HepG2 (cell line): Measurements from ENCODE around the gene SPNS2. TPM values are rescaled to one million over a fixed set of nuclear protein-coding genes. Genes with fewer than 3 reads are reported as not detected.

Experiments
- HHEX ChIP-seq: IDR thresholded peaks from 2 replicates; pipeline ENCODE4 v1.6.1; 2016; ENCODE audit warnings: control low read depth
- HINFP ChIP-seq: sonication (generic); formaldehyde crosslinking; IDR thresholded peaks from 2 replicates; pipeline ENCODE4 v1.4.0; 2020; ENCODE audit warnings: low read depth, mild to moderate bottlenecking, missing genetic modification reagents
- PHF20 ChIP-seq: sonication (generic); formaldehyde crosslinking; IDR thresholded peaks from 2 replicates; pipeline ENCODE4 v1.5.0; 2020; ENCODE audit warnings: mild to moderate bottlenecking, missing genetic modification reagents
- RARA ChIP-seq: IDR thresholded peaks from 2 replicates; pipeline ENCODE4 v1.6.1; 2016; ENCODE audit warnings: missing genetic modification reagents, missing compliant biosample characterization
- SAP130 ChIP-seq: IDR thresholded peaks from 2 replicates; pipeline ENCODE4 v1.6.1; 2016; ENCODE audit warnings: low read depth
- TEAD2 ChIP-seq: sonication (generic); formaldehyde crosslinking; IDR thresholded peaks from 2 replicates; pipeline ENCODE4 v1.9.0; 2021; ENCODE audit warnings: missing genetic modification reagents
- ZBTB20 ChIP-seq: sonication (generic); formaldehyde crosslinking; IDR thresholded peaks from 2 replicates; pipeline ENCODE4 v1.8.1; 2023; ENCODE audit warnings: missing genetic modification reagents, low read depth, mild to moderate bottlenecking, borderline replicate concordance
- ZNF407 ChIP-seq: sonication (generic); formaldehyde crosslinking; IDR thresholded peaks from one replicate; pipeline ENCODE4 v1.5.1; 2020; ENCODE audit warnings: mild to moderate bottlenecking, missing genetic modification reagents; ENCODE audit errors: not compliant biosample characterization
- ZNF441 ChIP-seq: sonication (generic); formaldehyde crosslinking; IDR thresholded peaks from 2 replicates; pipeline ENCODE4 v1.7.0; 2021; ENCODE audit warnings: missing genetic modification reagents, borderline replicate concordance
- ZNF556 ChIP-seq: sonication (generic); formaldehyde crosslinking; IDR thresholded peaks from 2 replicates; pipeline ENCODE4 v1.4.0; 2020; ENCODE audit warnings: mild to moderate bottlenecking, missing genetic modification reagents, borderline replicate concordance
- polyA plus RNA-seq, 8 experiments: library from polyadenylated mRNA; depleted of rRNA in 3 of 8; stranded (reverse) in 7 of 8; unstranded in 1 of 8; fragments of >200 nt; fragmentation: Illumina TruSeq in 4 of 8; extraction: Trizol in 4 of 8; gene quantifications; 2 replicates each; pipeline versions ENCODE4 v1.2.1 to v1.2.3, GENCODE V29; 2011 to 2016; ENCODE audit warnings: low read depth in 4 of 8, missing spikeins in 1 of 8, mixed read lengths in 1 of 8; ENCODE audit not compliant: insufficient read depth in 1 of 8
- total RNA-seq, 5 experiments: library from RNA; depleted of rRNA; stranded (reverse); fragments of >200 nt; fragmentation: Illumina TruSeq; extraction: Trizol; gene quantifications; 2 replicates each; pipeline ENCODE4 v1.2.3, GENCODE V29; 2016; ENCODE audit warnings: low read depth in 1 of 5
- TF ChIP-seq, protein P1 (sequence below): sonication (generic); formaldehyde crosslinking; IDR thresholded peaks from 2 replicates; pipeline ENCODE4 v1.5.1; 2020; ENCODE audit warnings: mild to moderate bottlenecking, missing genetic modification reagents, moderate library complexity
- TF ChIP-seq, protein P2 (sequence below): sonication (generic); formaldehyde crosslinking; IDR thresholded peaks from 2 replicates; pipeline ENCODE4 v1.9.0; 2022; ENCODE audit warnings: missing genetic modification reagents, mild to moderate bottlenecking, borderline replicate concordance
- TF ChIP-seq, protein P3 (sequence below): IDR thresholded peaks from 2 replicates; pipeline ENCODE4 v1.6.1; 2016

Gene SPNS2
- total and polyA plus RNA-seq, 2 of the 13 experiments (the other 11 are each of a cell fraction or from before 2014, with no cell fraction given) = 0.01 TPM; not detected in 1

GRCh38 chr17:4554997-4555799, 56.5 kb downstream of the SPNS2 start, which contains the start of gene MYBBP1A (continued):
- TF ChIP-seq, protein P1, sequence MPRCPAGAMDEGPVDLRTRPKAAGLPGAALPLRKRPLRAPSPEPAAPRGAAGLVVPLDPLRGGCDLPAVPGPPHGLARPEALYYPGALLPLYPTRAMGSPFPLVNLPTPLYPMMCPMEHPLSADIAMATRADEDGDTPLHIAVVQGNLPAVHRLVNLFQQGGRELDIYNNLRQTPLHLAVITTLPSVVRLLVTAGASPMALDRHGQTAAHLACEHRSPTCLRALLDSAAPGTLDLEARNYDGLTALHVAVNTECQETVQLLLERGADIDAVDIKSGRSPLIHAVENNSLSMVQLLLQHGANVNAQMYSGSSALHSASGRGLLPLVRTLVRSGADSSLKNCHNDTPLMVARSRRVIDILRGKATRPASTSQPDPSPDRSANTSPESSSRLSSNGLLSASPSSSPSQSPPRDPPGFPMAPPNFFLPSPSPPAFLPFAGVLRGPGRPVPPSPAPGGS (CRISPR knock-in tag) = peak; percentile 52; the same call in 1 of the 2 replicates
- TF ChIP-seq HINFP (CRISPR knock-in tag) (no peak), PHF20 (CRISPR knock-in tag) (peak; percentile 88), HHEX (CRISPR knock-in tag) (no peak), ZNF407 (CRISPR knock-in tag) (peak; percentile 77), ZNF556 (CRISPR knock-in tag) (peak; percentile 65; the same call in 1 of the 2 replicates), ZNF441 (CRISPR knock-in tag) (peak; percentile 67), TEAD2 (no peak), RARA (CRISPR knock-in tag) (no peak), ZBTB20 (CRISPR knock-in tag) (peak; percentile 47; the same call in 1 of the 2 replicates), SAP130 (CRISPR knock-in tag) (peak; percentile 99)
- TF ChIP-seq, protein P2, sequence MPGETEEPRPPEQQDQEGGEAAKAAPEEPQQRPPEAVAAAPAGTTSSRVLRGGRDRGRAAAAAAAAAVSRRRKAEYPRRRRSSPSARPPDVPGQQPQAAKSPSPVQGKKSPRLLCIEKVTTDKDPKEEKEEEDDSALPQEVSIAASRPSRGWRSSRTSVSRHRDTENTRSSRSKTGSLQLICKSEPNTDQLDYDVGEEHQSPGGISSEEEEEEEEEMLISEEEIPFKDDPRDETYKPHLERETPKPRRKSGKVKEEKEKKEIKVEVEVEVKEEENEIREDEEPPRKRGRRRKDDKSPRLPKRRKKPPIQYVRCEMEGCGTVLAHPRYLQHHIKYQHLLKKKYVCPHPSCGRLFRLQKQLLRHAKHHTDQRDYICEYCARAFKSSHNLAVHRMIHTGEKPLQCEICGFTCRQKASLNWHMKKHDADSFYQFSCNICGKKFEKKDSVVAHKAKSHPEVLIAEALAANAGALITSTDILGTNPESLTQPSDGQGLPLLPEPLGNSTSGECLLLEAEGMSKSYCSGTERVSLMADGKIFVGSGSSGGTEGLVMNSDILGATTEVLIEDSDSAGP = peak; percentile 73; the same call in 1 of the 2 replicates
- TF ChIP-seq, protein P3, sequence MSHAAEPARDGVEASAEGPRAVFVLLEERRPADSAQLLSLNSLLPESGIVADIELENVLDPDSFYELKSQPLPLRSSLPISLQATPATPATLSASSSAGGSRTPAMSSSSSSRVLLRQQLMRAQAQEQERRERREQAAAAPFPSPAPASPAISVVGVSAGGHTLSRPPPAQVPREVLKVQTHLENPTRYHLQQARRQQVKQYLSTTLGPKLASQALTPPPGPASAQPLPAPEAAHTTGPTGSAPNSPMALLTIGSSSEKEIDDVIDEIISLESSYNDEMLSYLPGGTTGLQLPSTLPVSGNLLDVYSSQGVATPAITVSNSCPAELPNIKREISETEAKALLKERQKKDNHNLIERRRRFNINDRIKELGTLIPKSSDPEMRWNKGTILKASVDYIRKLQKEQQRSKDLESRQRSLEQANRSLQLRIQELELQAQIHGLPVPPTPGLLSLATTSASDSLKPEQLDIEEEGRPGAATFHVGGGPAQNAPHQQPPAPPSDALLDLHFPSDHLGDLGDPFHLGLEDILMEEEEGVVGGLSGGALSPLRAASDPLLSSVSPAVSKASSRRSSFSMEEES = peak; percentile 53; the same call in 1 of the 2 replicates
